Measurements from ENCODE around the gene CASKIN1.

CASKIN1 gene

GRCh38 chr16:2238838-2239675 is 42.7 kb upstream of the CASKIN1 start:
- no peak for TF ChIP-seq CTCF (IDR thresholded peaks at IDR 0.05; ENCODE audit: extremely low read depth, insufficient read depth, missing control alignments)
- in situ Hi-C loops (cut with MboI; ENCODE audit: low pct_unique_long_range_greater_than_20kb, low sequenced_read_pairs, unreplicated experiment), result no loop called here
- DNase-seq (ENCODE audit: low spot score), result no peak

- no peak for DNase-seq (ENCODE audit: low spot score)
- in situ Hi-C loops (cut with MboI; ENCODE audit: low pct_unique_long_range_greater_than_20kb, low sequenced_read_pairs, unreplicated experiment), result no loop called here
- no peak for TF ChIP-seq CTCF (IDR thresholded peaks at IDR 0.05; ENCODE audit: extremely low read depth, insufficient read depth, missing control alignments)
These were observed 41.9 kb upstream of the CASKIN1 start for GRCh38 chr16:2238150-2238837.

- no peak for TF ChIP-seq CTCF (IDR thresholded peaks at IDR 0.05; ENCODE audit: extremely low read depth, insufficient read depth, missing control alignments)
- no peak for DNase-seq (ENCODE audit: low spot score)
- in situ Hi-C loops (cut with MboI; ENCODE audit: low pct_unique_long_range_greater_than_20kb, low sequenced_read_pairs, unreplicated experiment), result no loop called here
These were observed 41.2 kb upstream of the CASKIN1 start for GRCh38 chr16:2237493-2238149.

- in situ Hi-C loops (cut with MboI; ENCODE audit: low pct_unique_long_range_greater_than_20kb, low sequenced_read_pairs, unreplicated experiment), result no loop called here
- no peak for DNase-seq (ENCODE audit: low spot score)
- no peak for TF ChIP-seq CTCF (IDR thresholded peaks at IDR 0.05; ENCODE audit: extremely low read depth, insufficient read depth, missing control alignments)
These were observed 40.7 kb upstream of the CASKIN1 start for GRCh38 chr16:2237102-2237482.

GRCh38 chr16:2236337-2237101 is 40.1 kb upstream of the CASKIN1 start, which contains the start of gene DNASE1L2:
DNASE1L2 (plus strand) TSS chr16:2236444; CDS start chr16:2236817, 373 bp downstream.
- no peak for DNase-seq (ENCODE audit: low spot score)
- in situ Hi-C loops (cut with MboI; ENCODE audit: low pct_unique_long_range_greater_than_20kb, low sequenced_read_pairs, unreplicated experiment), result no loop called here
- TF ChIP-seq CTCF (IDR thresholded peaks at IDR 0.05; ENCODE audit: extremely low read depth, insufficient read depth, missing control alignments), result no peak
